Fibroblast of skin of right biceps (primary cell): ENCODE data around the gene PPM1L.
A peak's percentile ranks its signal among the peaks of the same experiment; 100 is the strongest.

ENCODE experiments used
- DNase-seq: peaks from one replicate; pipeline ENCODE4 v3.0.0-alpha.2; 2013

Gene PPM1L

DNA sequence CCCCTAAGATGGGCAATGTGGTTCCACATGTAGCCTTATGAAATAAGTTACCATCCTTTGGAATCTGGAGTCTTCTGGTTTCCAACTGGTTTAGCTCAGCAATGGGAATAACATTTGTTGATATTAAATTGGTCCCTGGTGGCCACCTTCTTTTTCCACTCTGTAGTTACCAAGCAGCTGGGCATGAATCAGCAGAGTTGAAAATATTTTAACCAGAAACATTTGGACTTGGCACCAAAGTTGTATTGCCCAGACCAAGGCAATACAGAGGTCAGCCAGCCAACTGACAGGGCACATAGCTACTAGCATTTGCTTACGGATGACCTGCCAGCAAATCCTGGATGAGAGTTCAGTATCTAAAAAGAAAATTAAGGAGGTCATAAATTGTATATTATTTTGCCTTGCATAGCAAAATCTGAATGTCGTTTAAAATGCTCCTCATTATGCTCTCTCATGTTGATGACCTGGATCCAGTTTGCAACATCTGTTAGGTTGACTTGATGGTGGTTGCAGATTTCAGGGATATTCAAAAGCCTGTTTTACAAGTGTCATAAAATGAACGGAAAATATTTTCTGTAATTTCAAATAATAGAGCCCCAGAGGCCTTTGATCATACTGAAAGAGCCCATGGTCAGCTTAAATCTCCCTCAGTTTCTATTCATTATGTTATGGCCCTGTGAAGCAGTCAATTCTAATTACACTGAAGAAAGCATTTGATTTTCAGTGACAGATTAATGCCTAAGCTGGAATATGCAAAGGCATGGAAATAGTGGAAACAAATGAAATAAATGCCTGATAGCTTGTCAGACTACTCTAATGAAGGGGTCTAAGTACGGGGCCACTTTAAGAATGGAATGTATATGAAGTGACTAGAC is 54.6 kb downstream of the PPM1L start:
- DNase-seq = peak; percentile 22

DNA sequence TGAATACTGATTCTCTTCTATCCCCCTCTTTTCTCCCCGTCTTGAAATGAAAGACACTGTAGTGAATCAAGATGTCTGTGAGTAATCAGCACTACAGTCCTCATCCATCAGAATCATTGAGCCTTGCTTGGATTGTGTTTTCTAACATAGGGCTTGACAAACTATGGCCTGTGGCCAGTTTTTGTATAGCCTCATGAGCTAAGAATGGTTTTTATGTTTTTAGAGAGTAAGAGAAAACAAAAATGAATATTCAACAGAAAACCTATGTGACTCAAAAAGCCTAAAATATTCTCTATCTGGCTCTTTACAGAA is 55.2 kb downstream of the PPM1L start:
- peak; percentile 6 for DNase-seq

DNA sequence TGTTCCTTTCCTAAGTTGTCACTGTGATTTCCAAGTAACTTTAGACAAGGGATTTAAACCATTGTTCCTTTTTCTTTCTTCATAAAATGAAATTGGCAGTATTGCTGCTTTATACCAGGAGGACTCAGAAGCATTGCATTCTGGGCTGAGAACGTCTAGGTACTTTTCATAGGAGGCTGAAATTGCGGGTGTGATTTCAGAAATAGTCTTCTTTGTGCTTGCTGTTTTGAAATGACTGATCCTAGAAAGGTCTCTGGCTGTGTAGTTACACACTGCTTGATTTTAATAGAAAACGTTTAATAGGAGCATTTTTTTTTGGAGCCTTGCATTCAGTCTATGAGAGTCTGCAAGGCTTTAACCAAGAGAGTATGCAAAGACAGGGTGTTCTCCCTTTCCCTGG is 56.3 kb downstream of the PPM1L start:
- DNase-seq = no peak

DNA sequence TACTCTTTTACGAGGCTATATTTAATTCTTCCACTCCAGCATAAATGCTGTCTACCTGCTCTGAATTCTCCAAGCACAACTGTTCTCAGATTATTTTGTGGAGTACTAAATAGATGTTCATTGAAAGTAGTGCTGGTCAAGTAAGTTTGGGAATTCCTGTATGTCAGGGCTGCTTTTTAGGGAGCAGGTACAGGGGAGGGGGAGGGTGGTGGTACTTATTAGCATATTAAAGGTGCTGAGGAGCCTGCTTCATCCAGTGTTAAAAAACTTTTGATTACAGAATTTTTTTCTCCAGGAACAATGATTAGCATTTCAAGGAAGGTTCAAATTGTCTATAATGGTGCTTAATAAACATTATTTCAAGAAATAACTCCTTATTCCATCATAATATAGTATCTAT is 59.2 kb downstream of the PPM1L start:
- no peak for DNase-seq

DNA sequence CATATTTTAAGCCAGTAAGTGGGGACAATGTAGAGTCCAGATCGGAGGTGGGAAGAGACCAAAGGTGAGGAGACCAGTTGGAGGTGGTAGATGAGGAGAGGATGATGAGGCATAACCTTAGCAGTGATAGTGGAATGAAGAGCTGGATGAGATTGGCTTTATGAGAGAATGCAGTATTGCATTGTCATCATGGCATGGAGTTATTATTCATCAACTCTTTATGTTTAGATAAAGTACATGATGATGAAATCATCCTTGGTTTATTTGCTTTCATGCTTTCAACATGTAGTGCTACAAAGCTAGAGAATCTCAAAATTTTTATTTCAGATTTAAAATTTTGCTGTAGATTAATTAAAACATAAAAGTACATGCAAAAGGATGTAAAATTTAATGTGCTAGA is 64.0 kb downstream of the PPM1L start:
- DNase-seq = no peak

DNA sequence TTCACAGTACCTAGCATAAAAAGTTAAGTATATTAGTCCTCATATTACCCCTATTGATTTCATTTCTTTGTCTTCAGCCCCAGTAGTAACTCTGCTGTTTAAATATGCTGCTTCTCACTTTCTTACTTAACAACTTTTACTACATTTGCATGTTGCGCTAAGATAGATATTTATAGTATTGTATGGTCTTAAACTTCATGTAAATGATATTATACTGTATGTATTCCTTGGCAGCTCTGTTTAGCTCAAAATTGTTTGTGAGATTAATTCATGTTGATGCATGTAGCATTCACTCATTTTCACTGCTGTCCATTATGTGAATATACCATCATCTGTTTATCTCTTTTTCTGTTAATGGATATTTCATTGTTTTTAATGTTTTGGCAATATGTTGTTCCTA is 64.4 kb downstream of the PPM1L start:
- no peak for DNase-seq

DNA sequence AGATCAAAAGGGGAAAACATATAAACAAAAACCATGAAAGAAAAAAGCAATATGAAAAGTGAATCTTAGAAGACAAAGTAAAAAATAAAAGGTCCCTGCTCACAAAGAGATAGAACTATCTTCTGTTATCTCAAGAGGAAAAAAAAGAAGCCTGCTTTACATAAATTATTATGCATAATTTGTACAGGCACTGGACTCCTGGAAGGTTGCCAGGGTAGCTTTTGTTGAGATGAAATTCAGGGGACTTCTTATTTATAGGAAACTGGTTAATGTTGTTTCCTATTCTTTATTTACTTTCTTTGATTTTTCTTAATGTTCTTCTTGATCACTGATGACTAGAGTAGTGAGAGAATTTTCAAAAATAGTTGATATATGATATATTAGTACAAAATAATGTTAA is 66.9 kb downstream of the PPM1L start:
- no peak for DNase-seq

DNA sequence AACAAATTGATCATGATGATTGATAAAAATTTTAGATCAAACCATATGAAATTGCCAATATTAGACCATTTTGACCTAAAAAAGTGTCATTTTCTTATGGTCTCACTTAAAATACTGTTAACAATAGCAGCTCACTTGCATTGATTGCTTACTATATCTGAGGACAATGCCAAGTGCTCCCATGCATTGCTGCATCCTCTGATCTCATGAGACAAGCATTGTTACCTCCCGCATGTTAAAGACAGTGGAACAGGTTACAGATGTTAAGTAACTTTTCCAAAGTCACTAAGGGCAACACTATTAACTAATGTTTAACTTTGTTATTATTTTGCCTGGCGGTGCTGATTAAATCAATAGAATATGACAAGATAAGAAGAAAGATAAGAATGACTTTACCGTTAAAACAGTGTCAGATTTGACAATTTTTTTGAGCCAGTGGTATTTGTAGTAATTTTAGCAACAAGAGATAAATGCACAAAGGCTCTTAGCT is 69.3 kb downstream of the PPM1L start:
- no peak for DNase-seq

DNA sequence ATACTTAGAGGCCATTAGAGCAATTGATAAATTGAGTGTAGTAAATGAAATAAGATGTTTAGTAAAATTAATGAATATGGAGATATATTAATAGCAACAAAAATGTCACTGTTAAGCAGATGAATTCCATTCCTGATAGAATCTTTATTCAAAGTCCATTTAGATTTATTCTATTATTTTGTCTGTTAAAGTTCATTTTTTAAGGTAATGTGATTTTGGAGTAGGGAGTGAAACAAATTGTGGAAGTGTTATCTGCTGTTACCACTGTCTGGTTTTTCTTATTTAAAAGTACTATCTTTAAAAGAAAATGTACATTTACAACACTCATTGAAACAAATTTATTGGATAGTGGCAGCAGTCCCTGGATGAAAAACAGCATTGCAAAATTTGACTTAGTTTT is 70.4 kb downstream of the PPM1L start:
- no peak for DNase-seq

DNA sequence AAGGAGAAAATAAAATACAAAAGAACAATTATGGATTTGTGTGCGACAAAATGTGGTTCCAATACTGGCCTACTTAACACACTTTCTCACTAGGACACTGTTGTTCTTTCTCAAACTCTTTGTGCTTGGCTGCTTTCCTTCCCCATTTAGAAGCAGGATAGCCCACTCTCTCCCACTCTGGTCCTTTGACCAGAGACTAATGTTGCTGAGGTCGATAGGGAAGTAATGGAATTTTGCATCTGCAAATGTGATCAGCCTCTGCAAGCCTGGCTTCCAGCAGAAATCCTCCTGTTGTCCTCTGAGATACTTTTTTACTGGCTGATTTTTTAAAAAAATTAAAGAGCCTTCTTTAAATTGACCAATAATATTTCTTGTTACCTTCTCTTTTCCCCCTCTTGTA is 71.0 kb downstream of the PPM1L start:
- DNase-seq = no peak

DNA sequence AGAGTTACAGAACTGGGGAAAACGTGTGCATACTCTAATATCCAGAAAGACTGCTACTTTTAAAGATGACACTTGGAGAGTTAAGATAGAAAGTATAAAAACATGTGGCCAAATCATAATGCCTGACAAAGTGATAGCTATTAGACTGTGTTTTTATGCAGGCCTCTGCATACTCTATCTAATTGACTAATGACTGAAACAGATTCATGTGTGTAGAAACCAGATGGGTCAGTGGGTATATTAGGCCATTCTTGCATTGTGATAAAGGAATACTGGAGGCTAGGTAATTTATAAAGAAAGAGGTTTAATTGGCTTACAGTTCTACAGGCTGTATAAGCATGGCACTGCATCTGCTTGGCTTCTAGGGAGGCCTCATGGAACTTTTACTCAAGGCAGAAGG is 71.5 kb downstream of the PPM1L start:
- DNase-seq = no peak

DNA sequence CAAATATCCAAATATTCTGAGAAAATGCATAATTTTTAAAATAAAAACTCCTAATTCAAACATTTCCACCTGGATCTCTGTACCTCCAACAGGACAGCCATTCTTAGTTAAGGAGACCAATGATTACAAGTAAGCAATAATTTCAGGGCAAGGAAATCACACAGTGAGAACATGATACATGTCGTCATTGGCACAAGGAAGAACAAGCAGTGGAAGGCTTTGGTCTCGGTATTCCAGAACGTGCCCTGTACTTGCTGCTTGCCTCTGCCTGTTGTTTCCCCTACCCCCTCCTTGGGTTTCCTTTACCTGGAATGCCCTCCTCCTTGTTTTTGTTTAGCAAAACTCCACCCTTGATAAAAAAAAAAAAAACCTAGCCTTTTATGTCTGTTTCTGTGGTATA is 72.8 kb downstream of the PPM1L start:
- no peak for DNase-seq

DNA sequence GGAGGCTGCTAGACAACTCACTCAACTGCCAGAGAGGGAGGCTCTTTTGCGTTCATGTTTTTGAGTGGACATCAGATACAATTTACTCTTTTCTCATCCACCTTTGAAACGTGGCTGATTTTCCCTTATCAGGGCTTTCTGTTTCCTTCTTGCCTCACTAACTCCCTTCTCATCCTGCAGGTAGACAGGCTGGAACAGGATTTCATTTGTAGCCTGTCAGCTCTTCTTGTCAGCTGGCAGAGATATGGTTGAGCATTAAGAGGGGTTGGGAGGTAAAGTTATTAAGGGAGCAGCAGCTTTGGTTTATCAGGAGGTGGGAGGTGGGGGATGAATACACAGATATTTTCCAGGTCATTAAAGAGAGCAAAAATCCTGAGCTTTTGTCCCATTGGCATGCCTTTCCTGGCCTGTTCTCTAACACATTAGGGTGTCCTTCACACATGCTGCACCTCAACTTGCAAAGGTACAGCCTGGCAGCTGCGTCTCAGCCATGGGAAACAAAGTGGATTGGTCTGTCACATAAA is 73.5 kb downstream of the PPM1L start:
- DNase-seq = no peak

DNA sequence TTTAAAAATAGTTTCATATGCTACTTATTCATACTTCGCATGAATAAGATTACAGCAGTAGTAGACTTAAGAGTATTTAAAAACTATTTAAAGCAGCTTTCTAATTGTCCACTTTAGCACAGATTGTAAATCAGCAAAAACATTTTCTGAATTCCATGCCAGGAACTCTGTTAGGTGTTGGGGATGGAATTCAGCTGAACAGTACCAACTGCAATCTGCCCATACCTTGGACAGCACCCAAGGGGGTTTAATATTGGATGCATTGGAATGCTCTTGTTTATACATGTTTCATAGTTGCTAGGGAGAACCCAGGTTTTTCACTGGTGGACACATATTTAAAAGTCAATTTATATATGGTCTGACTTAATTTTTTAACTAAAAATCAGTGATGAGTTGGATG is 74.8 kb downstream of the PPM1L start:
- peak; percentile 20 for DNase-seq

DNA sequence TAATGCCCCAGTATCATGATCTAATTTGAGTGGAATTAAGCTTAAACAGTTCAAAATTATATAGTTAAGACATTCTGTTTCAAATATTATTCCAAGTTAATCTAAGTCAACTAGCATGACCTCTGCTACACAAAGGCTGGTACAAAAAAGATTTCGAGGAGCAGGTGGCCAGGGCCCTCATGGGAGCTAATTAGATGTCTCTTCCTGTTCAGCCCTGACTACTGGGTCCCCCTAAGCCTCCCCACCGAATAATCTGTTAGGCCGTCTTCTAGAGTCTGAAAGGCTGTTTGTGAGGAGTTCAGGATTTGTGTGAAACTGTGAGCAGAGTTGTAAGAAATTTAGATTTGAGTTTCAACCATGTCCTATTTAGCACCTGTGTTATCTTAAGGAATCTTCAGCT is 75.4 kb downstream of the PPM1L start:
- DNase-seq = no peak

DNA sequence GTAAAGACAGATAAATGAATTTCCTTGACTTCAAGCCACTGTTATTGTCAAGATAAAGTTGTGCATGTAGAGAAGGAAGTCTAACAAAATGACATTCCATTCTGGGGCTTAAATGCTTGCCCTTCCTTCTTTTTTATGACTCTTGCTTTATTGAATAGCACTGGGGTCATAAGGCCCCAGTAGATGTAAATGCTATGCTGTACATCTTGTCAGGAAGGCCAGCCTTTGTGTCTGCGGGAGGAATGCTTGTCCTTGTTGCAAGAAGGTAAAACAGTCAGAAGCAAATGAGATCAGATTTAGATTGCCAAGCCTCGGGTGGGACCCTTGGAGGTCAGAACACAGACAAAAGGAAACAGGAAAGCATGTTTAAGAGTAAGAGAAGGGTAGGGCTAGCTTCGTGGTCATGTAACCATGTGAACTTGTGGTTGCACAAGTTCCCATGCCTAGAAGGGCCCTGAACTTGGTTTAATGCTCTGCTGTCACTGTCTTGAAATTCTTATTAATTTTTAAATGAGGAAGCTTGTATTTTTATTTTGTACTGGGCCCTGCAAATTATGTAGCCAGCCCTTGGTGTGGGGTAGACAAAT is 81.5 kb downstream of the PPM1L start:
- DNase-seq = no peak

DNA sequence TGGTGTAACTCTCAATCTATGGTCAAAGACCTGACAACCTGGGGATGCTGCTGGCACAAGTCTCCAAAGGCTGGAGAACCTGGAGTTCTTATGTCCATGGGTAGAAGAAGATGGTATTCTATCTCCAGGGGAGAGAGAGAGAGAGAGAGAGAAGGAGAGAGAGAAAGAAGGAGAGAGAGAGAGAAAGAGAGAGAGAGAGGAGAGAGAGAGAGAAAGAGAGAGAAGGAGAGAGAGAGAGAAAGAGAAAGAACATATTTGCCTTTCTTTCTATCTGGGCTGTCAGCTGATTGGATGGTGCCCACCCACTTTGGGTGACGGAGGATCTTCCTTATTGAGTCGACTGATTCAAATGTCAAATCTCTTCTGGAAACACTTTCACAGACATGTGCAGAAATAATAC is 84.6 kb downstream of the PPM1L start:
- DNase-seq = no peak

DNA sequence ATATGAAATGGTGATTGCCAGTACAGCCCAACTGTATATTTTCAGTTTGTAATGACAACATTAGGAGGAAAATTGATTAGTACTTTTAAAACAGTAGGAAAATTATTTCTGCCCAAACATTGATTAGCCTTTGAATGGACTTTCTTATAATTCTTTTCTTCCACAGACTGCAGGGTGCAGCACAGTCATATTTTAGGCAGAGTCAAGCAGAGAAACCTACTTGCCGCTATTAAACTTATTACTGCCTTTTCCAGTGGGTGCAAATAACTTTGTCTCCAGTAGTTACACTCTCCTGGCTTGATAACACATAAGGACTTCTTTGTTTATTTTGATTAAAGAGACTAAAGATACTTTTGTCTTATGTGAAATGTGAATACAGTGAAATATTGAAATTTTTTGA is 85.4 kb downstream of the PPM1L start:
- no peak for DNase-seq

DNA sequence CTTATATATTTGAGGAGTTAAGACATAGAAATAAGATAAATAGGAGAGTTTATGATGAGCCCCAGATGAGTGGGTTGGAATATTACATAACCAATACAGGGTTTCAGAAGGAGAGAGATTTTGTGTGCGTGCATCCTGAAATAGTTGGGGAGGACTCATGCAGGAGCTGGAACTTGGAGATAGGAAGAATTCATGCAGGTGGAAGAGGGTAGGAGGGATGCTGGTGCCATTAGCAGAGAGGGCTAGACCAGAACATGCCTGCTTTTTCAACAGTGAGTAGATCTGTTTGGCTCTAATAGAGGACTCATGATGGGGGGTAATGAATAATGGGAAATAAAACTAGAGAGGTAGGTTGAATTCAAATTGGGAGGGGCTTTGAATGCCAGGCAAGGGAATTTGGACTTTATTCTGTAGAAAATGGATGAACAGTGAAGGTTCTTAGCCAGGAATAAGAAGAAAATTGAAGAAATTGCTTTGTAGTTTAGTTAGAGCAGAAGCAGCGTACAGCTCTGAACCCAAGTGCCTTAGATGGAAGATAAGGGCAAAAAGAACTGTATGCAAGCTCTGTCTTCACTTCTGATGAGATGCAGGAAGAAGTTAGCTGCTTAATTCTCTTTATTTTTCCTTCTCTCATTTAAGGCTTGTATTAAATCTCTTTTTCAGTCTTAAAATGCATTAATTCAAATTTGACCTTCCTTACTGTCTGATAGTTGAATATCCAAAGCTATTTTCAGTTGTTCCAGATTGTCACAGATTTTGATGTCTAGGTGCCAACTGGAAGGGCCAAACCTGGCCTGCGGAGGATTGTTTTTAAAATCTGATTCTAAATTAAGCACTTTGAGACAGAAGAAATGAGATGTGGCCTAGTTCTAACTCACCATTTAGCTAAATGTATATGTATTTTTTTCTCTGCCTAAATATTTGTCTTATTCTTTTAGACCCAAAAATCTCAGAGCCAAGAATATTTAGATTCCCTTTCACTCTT is 86.3 kb downstream of the PPM1L start:
- no peak for DNase-seq

DNA sequence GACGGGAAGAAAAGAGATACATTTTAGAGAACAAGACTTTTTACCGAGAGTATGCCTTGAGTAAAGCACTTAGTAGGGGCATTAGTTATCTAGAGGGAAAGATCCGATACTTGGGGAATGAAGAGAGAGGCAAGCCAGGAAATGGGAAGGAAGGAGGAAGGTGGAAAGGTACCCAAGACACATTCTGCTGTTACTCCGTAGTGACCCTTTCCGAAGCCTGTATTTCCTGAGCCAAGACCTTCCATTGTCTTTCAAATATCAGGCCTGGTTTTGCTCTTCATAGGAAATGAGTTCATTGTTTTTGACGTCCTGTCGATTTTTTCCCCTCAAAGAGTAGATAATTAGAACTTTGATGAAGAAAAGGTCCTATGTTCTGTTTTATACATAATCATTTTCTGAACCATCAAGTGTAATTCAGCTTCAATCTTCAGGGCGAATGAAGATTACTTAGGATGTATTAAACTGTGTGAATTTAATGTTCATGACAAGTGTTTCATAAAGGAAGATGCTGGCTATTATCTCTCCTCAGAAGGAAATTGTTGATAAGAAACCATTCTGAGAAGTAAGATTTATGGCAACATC is 95.7 kb downstream of the PPM1L start:
- no peak for DNase-seq

DNA sequence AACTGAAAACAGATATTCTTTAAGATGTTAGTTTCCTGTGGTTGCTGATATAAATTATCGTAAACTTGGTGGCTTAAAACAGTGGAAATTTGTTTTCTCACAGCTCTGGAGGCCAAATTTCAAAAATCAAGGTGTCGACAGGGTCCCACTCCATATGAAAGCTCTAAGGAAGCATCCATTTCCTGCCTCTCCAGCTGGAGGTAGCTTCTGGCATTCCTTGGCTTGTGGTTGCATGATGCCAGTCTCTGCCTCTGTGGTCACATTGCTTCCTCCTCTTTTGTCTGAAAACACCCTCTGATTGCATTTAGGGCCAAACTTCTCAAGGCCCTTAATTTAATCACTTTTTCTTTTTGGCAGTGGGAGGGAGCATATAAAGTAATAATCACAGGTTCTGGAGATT is 96.8 kb downstream of the PPM1L start:
- no peak for DNase-seq

DNA sequence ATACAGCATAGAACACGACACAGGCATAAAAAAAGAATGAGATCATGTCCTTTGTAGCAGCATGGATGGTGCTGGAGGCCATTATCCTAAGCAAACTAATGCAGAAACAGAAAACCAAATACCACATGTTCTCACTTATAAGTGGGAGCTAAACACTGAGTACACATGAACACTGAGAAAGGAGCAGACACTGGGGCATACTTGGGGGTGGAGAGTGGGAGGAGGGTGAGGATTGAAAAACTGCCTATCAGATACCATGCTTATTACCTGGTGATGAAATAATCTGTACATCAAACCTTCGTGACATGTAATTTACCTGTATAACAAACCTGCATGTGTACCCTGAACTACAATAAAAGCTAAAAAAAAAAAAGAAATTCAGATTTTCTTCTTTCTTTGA is 100.4 kb downstream of the PPM1L start:
- DNase-seq = no peak
